K562 (cell line): ENCODE data around the gene FMOD. TPM values are rescaled to one million over a fixed set of nuclear protein-coding genes. Genes with fewer than 3 reads are reported as not detected.

ENCODE experiments used
- GABPB1 ChIP-seq: sonication (generic); formaldehyde crosslinking; IDR thresholded peaks from 2 replicates; pipeline ENCODE4 v1.8.0; 2022; ENCODE audit warnings: mild to moderate bottlenecking, missing genetic modification reagents
- POLR2A ChIP-seq: fragments of 450-650 bp; conservative IDR thresholded peaks from 2 replicates; pipeline ENCODE4 v1.6.1; 2016
- ZNF232 ChIP-seq: sonication (generic); formaldehyde crosslinking; IDR thresholded peaks from 2 replicates; pipeline ENCODE4 v1.8.0; 2022; ENCODE audit warnings: mild to moderate bottlenecking, missing genetic modification reagents
- polyA plus RNA-seq, 8 experiments: library from polyadenylated mRNA; depleted of rRNA in 4 of 8; stranded (reverse) in 5 of 8; unstranded in 3 of 8; fragments of >200 nt; fragmentation: Nextera tagmentation in 2 of 8; fragmentation: Illumina TruSeq in 1 of 8; extraction: Ambion mirVana in 2 of 8; extraction: Trizol in 1 of 8; gene quantifications; 2 replicates each; pipeline versions ENCODE4 v1.2.1 to v1.2.3, GENCODE V29; 2011 to 2014; ENCODE audit warnings: inconsistent platforms in 1 of 8, missing spikeins in 1 of 8
- total RNA-seq, 7 experiments: library from RNA; depleted of rRNA in 6 of 7; stranded (reverse); fragments of >200 nt in 6 of 7; fragmentation: Illumina TruSeq in 2 of 7; extraction: Trizol in 2 of 7; gene quantifications; 2 replicates each; pipeline versions ENCODE4 v1.2.1 to v1.2.3, GENCODE V29; 2011 to 2021; ENCODE audit warnings: low replicate concordance in 1 of 7
- TF ChIP-seq, protein P1 (sequence below): fragments of 450-650 bp; formaldehyde crosslinking; IDR thresholded peaks from 2 replicates; pipeline ENCODE4 v1.4.0; 2020; ENCODE audit warnings: mild to moderate bottlenecking, mixed read lengths
- TF ChIP-seq, protein P2 (sequence below): sonication (generic); formaldehyde crosslinking; IDR thresholded peaks from 2 replicates; pipeline ENCODE4 v1.8.0; 2022; ENCODE audit warnings: mild to moderate bottlenecking, low read depth, missing genetic modification reagents
- TF ChIP-seq, protein P3 (sequence below): sonication (generic); formaldehyde crosslinking; IDR thresholded peaks from 2 replicates; pipeline ENCODE4 v1.8.0; 2023; ENCODE audit warnings: mild to moderate bottlenecking, missing genetic modification reagents

Gene FMOD
- total and polyA plus RNA-seq, 9 of the 15 experiments (the other 6 are each of a cell fraction or from before 2014, with no cell fraction given), result 0.03 to 0.13 (median 0.03) TPM; not detected in 6

DNA sequence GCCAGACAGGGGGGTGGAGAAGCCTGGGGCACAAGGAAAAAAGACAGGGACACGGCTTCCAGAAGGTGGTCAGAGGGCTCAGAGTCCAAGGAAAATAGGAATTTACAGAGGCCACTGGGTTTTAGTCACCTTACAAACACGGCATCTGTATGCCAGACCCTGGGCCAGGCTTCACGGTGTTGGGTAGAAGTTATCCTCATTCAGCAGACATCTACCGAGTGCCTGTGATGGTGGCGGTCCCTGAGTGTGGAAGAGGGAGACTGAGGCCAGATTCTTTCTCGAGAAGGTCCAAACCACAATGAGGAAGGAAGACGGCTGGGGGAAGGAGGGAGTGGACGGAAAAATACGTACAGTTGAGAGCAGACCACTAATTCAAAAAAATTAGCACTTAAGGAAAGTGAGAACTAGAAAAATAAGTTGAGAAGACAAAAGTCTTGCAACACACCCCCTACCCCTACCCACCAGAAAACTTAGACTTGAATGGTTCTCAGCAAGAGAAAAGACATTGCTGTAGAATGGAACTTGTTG lies 46.5 kb downstream of the FMOD start (continued):
- TF ChIP-seq, protein P1, sequence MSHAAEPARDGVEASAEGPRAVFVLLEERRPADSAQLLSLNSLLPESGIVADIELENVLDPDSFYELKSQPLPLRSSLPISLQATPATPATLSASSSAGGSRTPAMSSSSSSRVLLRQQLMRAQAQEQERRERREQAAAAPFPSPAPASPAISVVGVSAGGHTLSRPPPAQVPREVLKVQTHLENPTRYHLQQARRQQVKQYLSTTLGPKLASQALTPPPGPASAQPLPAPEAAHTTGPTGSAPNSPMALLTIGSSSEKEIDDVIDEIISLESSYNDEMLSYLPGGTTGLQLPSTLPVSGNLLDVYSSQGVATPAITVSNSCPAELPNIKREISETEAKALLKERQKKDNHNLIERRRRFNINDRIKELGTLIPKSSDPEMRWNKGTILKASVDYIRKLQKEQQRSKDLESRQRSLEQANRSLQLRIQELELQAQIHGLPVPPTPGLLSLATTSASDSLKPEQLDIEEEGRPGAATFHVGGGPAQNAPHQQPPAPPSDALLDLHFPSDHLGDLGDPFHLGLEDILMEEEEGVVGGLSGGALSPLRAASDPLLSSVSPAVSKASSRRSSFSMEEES (CRISPR knock-in tag), result no peak
- TF ChIP-seq, protein P2, sequence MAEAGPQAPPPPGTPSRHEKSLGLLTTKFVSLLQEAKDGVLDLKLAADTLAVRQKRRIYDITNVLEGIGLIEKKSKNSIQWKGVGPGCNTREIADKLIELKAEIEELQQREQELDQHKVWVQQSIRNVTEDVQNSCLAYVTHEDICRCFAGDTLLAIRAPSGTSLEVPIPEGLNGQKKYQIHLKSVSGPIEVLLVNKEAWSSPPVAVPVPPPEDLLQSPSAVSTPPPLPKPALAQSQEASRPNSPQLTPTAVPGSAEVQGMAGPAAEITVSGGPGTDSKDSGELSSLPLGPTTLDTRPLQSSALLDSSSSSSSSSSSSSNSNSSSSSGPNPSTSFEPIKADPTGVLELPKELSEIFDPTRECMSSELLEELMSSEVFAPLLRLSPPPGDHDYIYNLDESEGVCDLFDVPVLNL, result 0 out of 2 replicates have a peak, but pooled peaks have one; percentile 48
- TF ChIP-seq GABPB1, result 0 out of 2 replicates have a peak, but pooled peaks have one; percentile 19
- no peak for TF ChIP-seq POLR2A
- TF ChIP-seq, protein P3, sequence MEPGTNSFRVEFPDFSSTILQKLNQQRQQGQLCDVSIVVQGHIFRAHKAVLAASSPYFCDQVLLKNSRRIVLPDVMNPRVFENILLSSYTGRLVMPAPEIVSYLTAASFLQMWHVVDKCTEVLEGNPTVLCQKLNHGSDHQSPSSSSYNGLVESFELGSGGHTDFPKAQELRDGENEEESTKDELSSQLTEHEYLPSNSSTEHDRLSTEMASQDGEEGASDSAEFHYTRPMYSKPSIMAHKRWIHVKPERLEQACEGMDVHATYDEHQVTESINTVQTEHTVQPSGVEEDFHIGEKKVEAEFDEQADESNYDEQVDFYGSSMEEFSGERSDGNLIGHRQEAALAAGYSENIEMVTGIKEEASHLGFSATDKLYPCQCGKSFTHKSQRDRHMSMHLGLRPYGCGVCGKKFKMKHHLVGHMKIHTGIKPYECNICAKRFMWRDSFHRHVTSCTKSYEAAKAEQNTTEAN (CRISPR knock-in tag), result 0 out of 2 replicates have a peak, but pooled peaks have one; percentile 39
- TF ChIP-seq ZNF232 (CRISPR knock-in tag), result 0 out of 2 replicates have a peak, but pooled peaks have one; percentile 27
- TF ChIP-seq, all 486 proteins: peak for 18
